Keratinocyte (primary cell): ENCODE data around the gene RNF166.
A peak's percentile ranks its signal among the peaks of the same experiment; 100 is the strongest.

Source experiments
- CTCF ChIP-seq, 3 experiments: IDR thresholded peaks in 1 of 3; conservative IDR thresholded peaks in 1 of 3; optimal IDR thresholded peaks in 1 of 3; 2 replicates in 2 of 3; 3 replicates in 1 of 3; pipeline versions ENCODE3 to v1.5.1; 2011; ENCODE audit warnings: low read length in 3 of 3, mild to moderate bottlenecking in 3 of 3, moderate library complexity in 2 of 3, control low read depth in 1 of 3, inconsistent platforms in 1 of 3; ENCODE audit not compliant: insufficient read depth in 2 of 3; ENCODE audit errors: extremely low read depth in 1 of 3
- EZH2 ChIP-seq: IDR thresholded peaks from one replicate; pipeline ENCODE4 v1.6.1; 2012; ENCODE audit warnings: inconsistent platforms, mild to moderate bottlenecking, low read length, moderate library complexity

GRCh38 chr16:88743693-88744576 lies 37.7 kb upstream of the RNF166 start:
- TF ChIP-seq EZH2: no peak
- TF ChIP-seq CTCF (optimal IDR thresholded peaks at IDR 0.05 in 1 of 3, IDR thresholded peaks at IDR 0.05 in 1 of 3, conservative IDR thresholded peaks at IDR 0.05 in 1 of 3; ENCODE audit: extremely low read depth in 1 of 3, insufficient read depth in 2 of 3, low read length in 3 of 3): peak; percentile 77 to 96 (median 91)
